Uterus (tissue), 2 donors: ENCODE measurements around the gene VSX1.

ENCODE experiments used
- CTCF ChIP-seq, 4 experiments: fragments of 200-600 bp in 2 of 4; fragments of 450-650 bp in 2 of 4; sonication (generic) in 2 of 4; IDR thresholded peaks; one replicate each; pipeline ENCODE4 v1.5.1; 2016 to 2019; ENCODE audit warnings: antibody characterized with exemption in 4 of 4, mild to moderate bottlenecking in 2 of 4, moderate library complexity in 1 of 4
- POLR2A ChIP-seq, 2 donors: fragments of 450-650 bp; IDR thresholded peaks; one replicate each; pipeline ENCODE4 v1.6.1; 2016; ENCODE audit warnings: antibody characterized with exemption in 2 of 2, mild to moderate bottlenecking in 1 of 2, moderate library complexity in 1 of 2

DNA sequence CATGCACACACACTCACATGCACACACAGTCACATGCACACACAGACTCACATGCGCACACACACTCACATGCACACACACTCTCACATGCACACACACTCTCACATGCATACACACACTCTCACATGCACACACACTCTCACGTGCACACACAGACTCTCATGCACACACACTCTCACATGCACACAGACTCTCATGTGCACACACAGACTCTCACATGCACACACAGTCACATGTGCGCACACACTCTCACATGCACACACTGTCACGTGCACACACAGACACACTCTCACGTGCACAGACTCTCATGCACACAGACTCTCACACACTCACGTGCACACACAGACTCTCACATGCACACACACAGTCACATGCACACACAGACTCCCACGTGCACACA lies 36.6 kb upstream of the VSX1 start:
- no peak for TF ChIP-seq CTCF (IDR thresholded peaks at IDR 0.05)
- no peak for TF ChIP-seq POLR2A (IDR thresholded peaks at IDR 0.05)
